Mesendoderm (in vitro differentiated cells): Measurements from ENCODE around the gene ANKS1B.
A peak's percentile ranks its signal among the peaks of the same experiment; 100 is the strongest.

Experiments used
- DNase-seq: peaks from one replicate; pipeline ENCODE4 v3.0.0; 2013
- H2AK5ac ChIP-seq: 2 replicates; pipeline ENCODE4 v1.6.1; 2013; ENCODE audit warnings: low read length, inconsistent platforms
- H2BK120ac ChIP-seq: 2 replicates; pipeline ENCODE4 v1.6.1; 2013; ENCODE audit warnings: low read depth, mild to moderate bottlenecking, low read length, moderate library complexity, mixed read lengths
- H2BK15ac ChIP-seq: replicated peaks from 2 replicates; pipeline ENCODE4 v1.6.1; 2013; ENCODE audit warnings: low read depth, mild to moderate bottlenecking, moderate library complexity
- H2BK5ac ChIP-seq: 2 replicates; pipeline ENCODE4 v1.6.1; 2013; ENCODE audit warnings: low read length, inconsistent platforms
- H3K18ac ChIP-seq: 2 replicates; pipeline ENCODE4 v1.6.1; 2013; ENCODE audit warnings: mild to moderate bottlenecking, low read length, mixed read lengths
- H3K23ac ChIP-seq: one replicate; pipeline ENCODE4 v1.6.1; 2013; ENCODE audit warnings: low read length
- H3K27ac ChIP-seq: 2 replicates; pipeline ENCODE4 v1.5.1; 2013; ENCODE audit warnings: low read depth, mild to moderate bottlenecking, inconsistent platforms, low read length, moderate library complexity
- H3K27me3 ChIP-seq: 2 replicates; pipeline ENCODE4 v1.6.1; 2013; ENCODE audit warnings: low read length, control low read depth, mild to moderate bottlenecking, inconsistent platforms; ENCODE audit not compliant: insufficient read depth, poor library complexity
- H3K36me3 ChIP-seq: 2 replicates; pipeline ENCODE4 v1.6.1; 2013; ENCODE audit warnings: low read length, inconsistent platforms; ENCODE audit not compliant: control insufficient read depth, insufficient read depth
- H3K4ac ChIP-seq: one replicate; pipeline ENCODE4 v1.6.1; 2013; ENCODE audit warnings: low read depth, mild to moderate bottlenecking, low read length, moderate library complexity
- H3K4me1 ChIP-seq: 2 replicates; pipeline ENCODE4 v1.6.1; 2013; ENCODE audit warnings: low read depth, low read length, inconsistent platforms; ENCODE audit not compliant: control insufficient read depth
- H3K4me2 ChIP-seq: 2 replicates; pipeline ENCODE4 v1.6.1; 2013; ENCODE audit warnings: low read length
- H3K4me3 ChIP-seq: 2 replicates; pipeline ENCODE4 v1.5.1; 2013; ENCODE audit warnings: mild to moderate bottlenecking, low read length
- H3K56ac ChIP-seq: one replicate; pipeline ENCODE4 v1.6.1; 2013; ENCODE audit warnings: low read length
- H3K79me1 ChIP-seq: 2 replicates; pipeline ENCODE4 v1.6.1; 2013; ENCODE audit warnings: low read length, inconsistent platforms
- H3K79me2 ChIP-seq: 2 replicates; pipeline ENCODE4 v1.6.1; 2013; ENCODE audit warnings: mild to moderate bottlenecking, low read length; ENCODE audit not compliant: control insufficient read depth, insufficient read depth
- H3K9ac ChIP-seq: 2 replicates; pipeline ENCODE4 v1.6.1; 2013; ENCODE audit warnings: low read length, inconsistent platforms
- H4K5ac ChIP-seq: one replicate; pipeline ENCODE4 v1.6.1; 2013; ENCODE audit warnings: low read length
- H4K8ac ChIP-seq: one replicate; pipeline ENCODE4 v1.6.1; 2013; ENCODE audit warnings: low read depth, mild to moderate bottlenecking, control low read depth, low read length, moderate library complexity
- WGBS: extraction: QIAGEN DNeasy Blood & Tissue Kit; methylation state at CpG from one replicate; pipeline ENCODE4 v1.1.7; 2013; ENCODE audit warnings: low lambda C conversion rate, missing lambda C conversion rate; ENCODE audit not compliant: insufficient coverage; ENCODE audit errors: extremely low coverage; 5-methylcytosine and 5-hydroxymethylcytosine counted together

Gene ANKS1B

DNA sequence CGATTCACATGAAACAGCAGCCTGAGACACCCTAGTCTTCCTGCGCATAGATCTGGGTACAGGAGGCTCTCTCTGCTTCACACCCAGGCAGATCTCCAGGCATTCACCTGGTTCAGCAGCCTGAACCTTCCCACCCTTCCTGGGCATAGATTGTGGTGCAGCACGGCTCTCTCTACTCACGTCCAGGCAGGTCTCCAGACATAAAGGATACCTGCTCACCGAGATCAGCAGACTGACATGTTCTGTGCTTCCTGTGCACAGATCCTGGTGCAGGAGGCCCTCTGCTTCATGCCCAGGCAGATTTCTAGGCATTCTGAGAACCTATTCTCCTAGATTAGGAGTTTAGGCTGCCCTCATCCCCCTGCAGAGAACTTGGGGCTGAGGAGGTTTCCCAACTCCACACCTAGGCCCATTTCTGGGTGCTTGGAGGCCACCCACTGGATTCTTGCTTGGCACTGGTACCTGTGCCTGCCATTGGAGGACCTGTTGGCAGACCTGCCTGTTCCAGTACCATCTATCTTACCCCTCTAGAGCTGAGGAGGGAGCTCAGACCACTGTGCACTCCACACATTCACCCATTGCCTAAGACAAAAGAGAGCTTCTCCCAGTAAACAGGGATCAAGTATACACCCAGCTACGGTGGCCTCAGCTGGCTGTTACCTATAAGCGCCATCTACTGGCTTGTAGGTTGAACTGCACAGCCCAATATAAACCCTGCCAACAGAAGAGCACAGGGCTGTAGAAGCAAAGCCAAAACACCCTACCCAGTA is 365.2 kb downstream of the ANKS1B start:
- Histone ChIP-seq H3K27ac (no peak overlapping the region), H3K4me2 (no peak overlapping the region), H2BK15ac (no peak overlapping the region), H3K79me2 (no peaks in the 10 kb centered on the region), H3K36me3 (no peaks in the 10 kb centered on the region), H3K4me3 (no peak overlapping the region), H4K5ac (peak overlapping the region; percentile 29), H3K27me3 (no peaks in the 10 kb centered on the region), H4K8ac (no peak overlapping the region), H3K4me1 (no peaks in the 10 kb centered on the region), H3K18ac (no peak overlapping the region), H3K79me1 (no peaks in the 10 kb centered on the region), H2BK120ac (no peak overlapping the region), H3K4ac (no peak overlapping the region), H2BK5ac (no peak overlapping the region), H3K23ac (no peak overlapping the region), H3K9ac (no peak overlapping the region), H3K56ac (peak overlapping the region; percentile 44), H2AK5ac (no peak overlapping the region)
- no CpG with 5 or more reads among the region's 7 CpGs for WGBS
- peak; percentile 74 for DNase-seq

DNA sequence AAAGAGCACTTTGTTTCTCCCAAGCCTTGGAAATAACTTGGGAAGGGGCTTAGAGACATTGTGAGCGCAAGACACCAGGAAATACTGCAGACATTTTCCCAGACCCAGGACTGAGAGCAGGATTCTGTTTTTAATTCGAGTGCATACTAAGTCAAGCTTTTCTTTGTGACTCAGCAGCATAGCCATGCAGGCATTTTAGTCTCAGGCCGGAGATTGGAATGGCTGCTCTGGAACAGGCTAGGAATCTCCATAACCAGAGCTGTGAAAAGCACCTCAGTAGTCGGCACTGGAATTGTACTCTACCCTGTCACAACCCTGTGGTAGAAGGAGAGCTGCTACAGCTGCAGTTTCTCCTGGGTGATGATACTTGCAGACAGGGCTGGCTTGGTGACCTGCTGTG is 366.1 kb downstream of the ANKS1B start:
- no peak overlapping the region for H3K9ac ChIP-seq
- no CpG with 5 or more reads among the region's 4 CpGs for WGBS
- DNase-seq, result peak; percentile 23

DNA sequence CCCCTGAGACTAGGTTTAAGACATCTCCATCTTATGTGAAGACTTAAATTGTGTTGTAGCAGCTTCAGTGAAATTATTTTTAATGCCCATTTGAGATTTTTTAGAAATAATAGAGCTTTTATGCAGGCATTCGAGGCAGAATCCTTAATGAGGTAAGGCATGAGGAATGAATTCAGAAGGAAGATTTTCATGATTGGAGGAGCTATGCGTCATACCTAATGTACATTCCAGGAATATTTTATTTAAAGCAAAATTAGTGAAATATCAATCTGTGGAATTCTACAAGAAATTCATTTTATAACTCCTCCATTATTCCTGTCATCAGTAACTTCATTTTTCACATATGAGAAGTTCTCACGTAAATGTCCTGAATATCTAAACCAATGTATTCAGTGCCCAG is 373.1 kb downstream of the ANKS1B start:
- Histone ChIP-seq H4K8ac (no peak overlapping the region), H4K5ac (no peak overlapping the region), H2AK5ac (no peak overlapping the region), H3K4me2 (no peak overlapping the region), H3K18ac (no peak overlapping the region), H3K27me3 (no peaks in the 10 kb centered on the region), H3K9ac (no peak overlapping the region), H2BK15ac (no peak overlapping the region), H3K56ac (no peak overlapping the region), H3K4me3 (no peak overlapping the region), H3K27ac (no peak overlapping the region), H2BK5ac (no peak overlapping the region), H3K23ac (no peak overlapping the region), H3K79me2 (no peaks in the 10 kb centered on the region), H3K36me3 (no peaks in the 10 kb centered on the region), H2BK120ac (no peak overlapping the region), H3K79me1 (no peaks in the 10 kb centered on the region), H3K4ac (no peak overlapping the region), H3K4me1 (no peaks in the 10 kb centered on the region)
- DNase-seq, result peak; percentile 3
- WGBS, result no CpG with 5 or more reads among the region's 3 CpGs

More for the DNA sequence above, 366.1 kb downstream of the ANKS1B start:
- no peak overlapping the region for H3K23ac ChIP-seq
- no peak overlapping the region for H4K5ac ChIP-seq
- H3K18ac ChIP-seq, result no peak overlapping the region
- no peak overlapping the region for H2BK120ac ChIP-seq
- H3K56ac ChIP-seq, result no peak overlapping the region
- H3K27ac ChIP-seq, result no peak overlapping the region
- no peak overlapping the region for H3K4me2 ChIP-seq
- H2BK15ac ChIP-seq, result no peak overlapping the region
- H3K36me3 ChIP-seq, result no peaks in the 10 kb centered on the region
- H3K4me3 ChIP-seq, result no peak overlapping the region
- H3K79me2 ChIP-seq, result no peaks in the 10 kb centered on the region
- no peak overlapping the region for H4K8ac ChIP-seq
- H2AK5ac ChIP-seq, result no peak overlapping the region
- H3K4ac ChIP-seq, result no peak overlapping the region
- H3K27me3 ChIP-seq, result no peaks in the 10 kb centered on the region
- H3K4me1 ChIP-seq, result no peaks in the 10 kb centered on the region
- H3K79me1 ChIP-seq, result no peaks in the 10 kb centered on the region
- no peak overlapping the region for H2BK5ac ChIP-seq

DNA sequence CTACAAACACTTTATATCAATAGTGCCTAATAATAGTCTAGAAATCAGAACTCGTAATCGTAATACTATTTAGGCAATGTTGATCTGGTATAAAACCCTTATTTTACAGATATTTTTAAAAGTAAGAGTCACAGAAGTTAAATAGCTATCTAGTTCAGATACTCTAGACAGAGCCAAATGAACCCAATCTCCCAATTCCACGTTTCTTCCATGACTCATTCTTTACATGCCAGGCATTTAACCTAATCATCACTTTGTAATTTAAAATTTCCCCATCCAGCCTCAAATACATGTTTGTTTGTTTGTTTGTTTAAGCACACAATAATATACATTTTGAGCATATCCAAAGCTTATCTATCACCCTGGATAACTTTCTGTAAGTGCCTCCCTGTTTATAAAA is 373.6 kb downstream of the ANKS1B start:
- H4K8ac ChIP-seq, result no peak overlapping the region
- H4K5ac ChIP-seq, result no peak overlapping the region
- no peaks in the 10 kb centered on the region for H3K27me3 ChIP-seq
- DNase-seq, result peak; percentile 47
- WGBS, result 100% methylated on average over 2 of the region's 3 CpGs
- H3K79me1 ChIP-seq, result no peaks in the 10 kb centered on the region
- H3K79me2 ChIP-seq, result no peaks in the 10 kb centered on the region
- H3K4me3 ChIP-seq, result no peak overlapping the region
- no peak overlapping the region for H2BK15ac ChIP-seq
- no peak overlapping the region for H3K18ac ChIP-seq
- H2AK5ac ChIP-seq, result no peak overlapping the region
- H3K23ac ChIP-seq, result no peak overlapping the region
- no peaks in the 10 kb centered on the region for H3K4me1 ChIP-seq
- H3K4me2 ChIP-seq, result no peak overlapping the region
- no peak overlapping the region for H3K4ac ChIP-seq
- no peak overlapping the region for H3K27ac ChIP-seq
- H2BK120ac ChIP-seq, result no peak overlapping the region
- H3K56ac ChIP-seq, result no peak overlapping the region
- H3K9ac ChIP-seq, result no peak overlapping the region
- H2BK5ac ChIP-seq, result no peak overlapping the region
- H3K36me3 ChIP-seq, result no peaks in the 10 kb centered on the region

DNA sequence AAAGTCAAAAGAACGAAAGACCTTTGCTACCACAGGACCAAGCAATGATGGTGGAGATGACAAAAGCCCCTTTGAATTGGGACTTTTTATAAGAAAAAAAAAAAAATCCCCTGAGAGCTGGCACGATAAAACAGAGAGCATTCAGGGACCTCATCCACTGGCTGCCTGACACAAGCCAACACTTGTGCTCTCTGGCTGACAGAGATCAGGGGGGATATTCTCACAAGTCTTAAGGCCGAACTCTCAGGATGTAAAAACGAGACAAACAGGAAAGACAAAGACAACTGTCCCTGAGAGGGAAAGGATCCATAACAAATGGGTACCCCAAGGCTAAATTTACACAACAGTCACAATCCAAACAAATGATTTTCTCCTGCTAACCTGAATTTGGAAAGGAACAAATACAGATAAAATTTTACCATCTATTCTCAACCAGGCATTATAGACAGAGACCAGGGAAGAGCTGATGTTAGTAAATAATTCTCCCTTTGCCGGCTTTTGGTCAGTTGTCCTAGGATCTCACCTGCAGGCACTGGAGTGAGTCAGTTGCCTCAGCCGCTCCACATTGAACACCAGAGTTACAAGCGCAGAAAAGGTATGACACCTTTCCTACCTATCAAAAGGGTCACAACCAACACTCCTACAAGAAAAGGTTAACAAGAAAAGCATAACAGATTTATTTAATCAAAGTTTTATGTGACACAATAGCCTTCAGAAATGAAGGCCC is 375.1 kb downstream of the ANKS1B start:
- no peak overlapping the region for H2BK15ac ChIP-seq
- H3K9ac ChIP-seq, result no peak overlapping the region
- no peak overlapping the region for H3K56ac ChIP-seq
- no peak overlapping the region for H2BK120ac ChIP-seq
- no peak overlapping the region for H3K4me3 ChIP-seq
- H4K5ac ChIP-seq, result no peak overlapping the region
- H4K8ac ChIP-seq, result no peak overlapping the region
- H3K23ac ChIP-seq, result no peak overlapping the region
- H3K4ac ChIP-seq, result no peak overlapping the region
- H3K4me2 ChIP-seq, result no peak overlapping the region
- H3K27me3 ChIP-seq, result no peaks in the 10 kb centered on the region
- H3K27ac ChIP-seq, result no peak overlapping the region
- WGBS, result no CpG with 5 or more reads among the region's 7 CpGs
- no peak overlapping the region for H2BK5ac ChIP-seq
- DNase-seq, result peak; percentile 12
- H3K79me1 ChIP-seq, result no peaks in the 10 kb centered on the region
- no peak overlapping the region for H3K18ac ChIP-seq
- H3K79me2 ChIP-seq, result no peaks in the 10 kb centered on the region
- no peak overlapping the region for H2AK5ac ChIP-seq
- no peaks in the 10 kb centered on the region for H3K36me3 ChIP-seq
- H3K4me1 ChIP-seq, result no peaks in the 10 kb centered on the region
